H9 (cell line): Measurements from ENCODE around the gene RAD50. TPM values are rescaled to one million over a fixed set of nuclear protein-coding genes. Genes with fewer than 3 reads are reported as not detected.

Experiments used
- DNase-seq: peaks from one replicate; pipeline ENCODE4 v3.0.0-alpha.2; 2017
- H2AFZ ChIP-seq: one replicate; pipeline ENCODE4 v1.6.1; 2013; ENCODE audit warnings: mild to moderate bottlenecking, low read length, control low read depth, moderate library complexity
- H2AK5ac ChIP-seq: 2 replicates; pipeline ENCODE4 v1.6.1; 2013; ENCODE audit warnings: low read length, control low read depth, mixed read lengths; ENCODE audit not compliant: insufficient read length
- H2BK120ac ChIP-seq: one replicate; pipeline ENCODE4 v1.6.1; 2013; ENCODE audit warnings: low read depth, mild to moderate bottlenecking, low read length, control low read depth, inconsistent platforms; ENCODE audit not compliant: poor library complexity, severe bottlenecking
- H2BK12ac ChIP-seq: 2 replicates; pipeline ENCODE4 v1.6.1; 2013; ENCODE audit warnings: low read length, control low read depth, mixed read lengths, low read depth; ENCODE audit not compliant: insufficient read length
- H2BK15ac ChIP-seq: 2 replicates; pipeline ENCODE4 v1.6.1; 2013; ENCODE audit warnings: low read depth, low read length, control low read depth
- H2BK20ac ChIP-seq: one replicate; pipeline ENCODE4 v1.6.1; 2013; ENCODE audit warnings: low read depth, mild to moderate bottlenecking, low read length, control low read depth, inconsistent platforms; ENCODE audit not compliant: poor library complexity, severe bottlenecking
- H2BK5ac ChIP-seq: 2 replicates; pipeline ENCODE4 v1.6.1; 2013; ENCODE audit warnings: low read length, control low read depth, mixed read lengths; ENCODE audit not compliant: insufficient read length
- H3K14ac ChIP-seq: 2 replicates; pipeline ENCODE4 v1.6.1; 2013; ENCODE audit warnings: low read length, control low read depth; ENCODE audit not compliant: insufficient read depth
- H3K18ac ChIP-seq: 2 replicates; pipeline ENCODE4 v1.6.1; 2013; ENCODE audit warnings: low read depth, mild to moderate bottlenecking, mixed read lengths, low read length, control low read depth; ENCODE audit not compliant: insufficient read length
- H3K23ac ChIP-seq: 2 replicates; pipeline ENCODE4 v1.6.1; 2013; ENCODE audit warnings: low read length, control low read depth, mixed read lengths, low read depth; ENCODE audit not compliant: insufficient read length
- H3K23me2 ChIP-seq: 2 replicates; pipeline ENCODE4 v1.6.1; 2013; ENCODE audit warnings: low read depth, mild to moderate bottlenecking, mixed read lengths, low read length, control low read depth; ENCODE audit not compliant: insufficient read length, poor library complexity, severe bottlenecking
- H3K27ac ChIP-seq: 2 replicates; pipeline ENCODE4 v1.5.1; 2013; ENCODE audit warnings: low read length, control low read depth, mixed read lengths, low read depth; ENCODE audit not compliant: insufficient read length
- H3K27me3 ChIP-seq: 2 replicates; pipeline ENCODE4 v1.6.1; 2013; ENCODE audit warnings: low read length, control low read depth, inconsistent platforms; ENCODE audit not compliant: insufficient read depth
- H3K4ac ChIP-seq: 2 replicates; pipeline ENCODE4 v1.6.1; 2013; ENCODE audit warnings: low read depth, mild to moderate bottlenecking, control low read depth, inconsistent platforms, low read length, moderate library complexity
- H3K4me1 ChIP-seq: 2 replicates; pipeline ENCODE4 v1.6.1; 2013; ENCODE audit warnings: low read length, control low read depth, inconsistent platforms; ENCODE audit not compliant: insufficient read depth
- H3K4me2 ChIP-seq: 2 replicates; pipeline ENCODE4 v1.6.1; 2013; ENCODE audit warnings: low read length, control low read depth, mixed read lengths; ENCODE audit not compliant: insufficient read length, insufficient read depth
- H3K56ac ChIP-seq: 2 replicates; pipeline ENCODE4 v1.6.1; 2013; ENCODE audit warnings: low read depth, mild to moderate bottlenecking, mixed read lengths, low read length, control low read depth; ENCODE audit not compliant: insufficient read length
- H3K79me1 ChIP-seq: 2 replicates; pipeline ENCODE4 v1.6.1; 2013; ENCODE audit warnings: low read depth, mild to moderate bottlenecking, moderate library complexity, low read length, control low read depth, inconsistent platforms; ENCODE audit not compliant: insufficient read depth, poor library complexity, severe bottlenecking
- H3K79me2 ChIP-seq: 2 replicates; pipeline ENCODE4 v1.6.1; 2013; ENCODE audit warnings: low read length, control low read depth, inconsistent platforms; ENCODE audit not compliant: insufficient read depth
- H3K9ac ChIP-seq: 2 replicates; pipeline ENCODE4 v1.6.1; 2013; ENCODE audit warnings: low read length, control low read depth, mixed read lengths; ENCODE audit not compliant: insufficient read length; ENCODE audit errors: extremely low read depth
- H3K9me3 ChIP-seq: one replicate; pipeline ENCODE4 v1.6.1; 2013; ENCODE audit warnings: low read depth, low read length, inconsistent platforms; ENCODE audit not compliant: control insufficient read depth
- H3T11ph ChIP-seq: one replicate; pipeline ENCODE4 v1.6.1; 2013; ENCODE audit warnings: mild to moderate bottlenecking, low read length, control low read depth, inconsistent platforms
- H4K20me1 ChIP-seq: one replicate; pipeline ENCODE4 v1.6.1; 2013; ENCODE audit not compliant: control insufficient read depth, insufficient read length, insufficient read depth
- H4K5ac ChIP-seq: 2 replicates; pipeline ENCODE4 v1.6.1; 2013; ENCODE audit warnings: low read depth, mild to moderate bottlenecking, mixed read lengths, low read length, control low read depth; ENCODE audit not compliant: insufficient read length
- H4K8ac ChIP-seq: replicated peaks from 2 replicates; pipeline ENCODE4 v1.6.1; 2013; ENCODE audit warnings: low read length, control low read depth, mixed read lengths, low read depth; ENCODE audit not compliant: insufficient read length
- H4K91ac ChIP-seq: 2 replicates; pipeline ENCODE4 v1.6.1; 2013; ENCODE audit warnings: low read depth, mild to moderate bottlenecking, moderate library complexity, mixed read lengths, low read length, control low read depth; ENCODE audit not compliant: insufficient read length
- H3K27ac Mint-ChIP-seq, 3 experiments: 2 replicates in 2 of 3; 3 replicates in 1 of 3; pipeline ENCODE4 v1.8.0; 2020 to 2021; ENCODE audit warnings: mixed read lengths in 3 of 3, mild to moderate bottlenecking in 1 of 3, moderate library complexity in 1 of 3
- H3K27me3 Mint-ChIP-seq: 2 replicates; pipeline ENCODE4 v1.8.0; 2021; ENCODE audit warnings: low read depth, mild to moderate bottlenecking, moderate library complexity, mixed read lengths
- H3K36me3 Mint-ChIP-seq, 3 experiments: 2 replicates in 2 of 3; 3 replicates in 1 of 3; pipeline ENCODE4 v1.8.0; 2020 to 2021; ENCODE audit warnings: low read depth in 3 of 3, mixed read lengths in 3 of 3; ENCODE audit not compliant: insufficient read depth in 1 of 3
- H3K4me1 Mint-ChIP-seq, 2 experiments: 2 replicates each; pipeline ENCODE4 v1.8.0; 2020; ENCODE audit warnings: mixed read lengths in 2 of 2
- H3K4me3 Mint-ChIP-seq, 2 experiments: 2 replicates in 1 of 2; 3 replicates in 1 of 2; pipeline ENCODE4 v1.8.0; 2020 to 2021; ENCODE audit warnings: mild to moderate bottlenecking in 2 of 2, mixed read lengths in 2 of 2, moderate library complexity in 1 of 2
- H3K9me3 Mint-ChIP-seq, 2 experiments: 2 replicates in 1 of 2; 3 replicates in 1 of 2; pipeline ENCODE4 v1.8.0; 2020; ENCODE audit warnings: mild to moderate bottlenecking in 2 of 2, mixed read lengths in 2 of 2, moderate library complexity in 1 of 2
- WGBS: extraction: QIAGEN DNeasy Blood & Tissue Kit; methylation state at CpG from one replicate; pipeline ENCODE4 v1.1.7; 2013; ENCODE audit warnings: missing lambda C conversion rate, low lambda C conversion rate, mixed read lengths; ENCODE audit not compliant: insufficient read length; ENCODE audit errors: extremely low coverage; 5-methylcytosine and 5-hydroxymethylcytosine counted together
- total RNA-seq: library from RNA; stranded (reverse); gene quantifications from 2 replicates; pipeline ENCODE4 v1.2.1, GENCODE V29; 2021
- TF ChIP-seq, protein P1 (sequence below): fragments of 200-600 bp; sonication (generic); conservative IDR thresholded peaks from 3 replicates; pipeline ENCODE4 v1.8.0; 2021; ENCODE audit warnings: antibody characterized with exemption, mild to moderate bottlenecking

RAD50 gene
- total RNA-seq, 1 experiment from 2014 or later = 46.1 TPM

DNA sequence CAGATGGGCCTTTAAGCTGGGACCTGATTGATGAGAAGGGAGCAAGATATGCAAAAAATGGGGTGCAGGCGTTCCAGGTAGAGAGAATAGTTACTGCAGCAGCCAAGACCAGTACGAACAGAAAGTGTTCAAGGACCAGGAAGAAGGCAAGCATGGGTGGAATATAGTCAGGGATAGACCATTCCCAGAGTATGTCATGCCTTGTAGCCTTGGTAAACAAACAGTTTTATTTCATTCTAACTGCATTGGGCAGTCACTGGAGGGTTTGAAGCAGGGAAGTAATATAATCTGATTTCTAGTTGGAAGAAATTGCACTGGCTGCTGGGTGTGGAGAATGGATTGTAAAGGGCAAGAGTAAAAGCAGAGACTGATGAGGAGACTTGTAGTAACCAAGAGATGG lies 70.7 kb downstream of the RAD50 start:
- no peak overlapping the region for H3K18ac ChIP-seq
- H3K56ac ChIP-seq = no peak overlapping the region
- TF ChIP-seq, protein P1, sequence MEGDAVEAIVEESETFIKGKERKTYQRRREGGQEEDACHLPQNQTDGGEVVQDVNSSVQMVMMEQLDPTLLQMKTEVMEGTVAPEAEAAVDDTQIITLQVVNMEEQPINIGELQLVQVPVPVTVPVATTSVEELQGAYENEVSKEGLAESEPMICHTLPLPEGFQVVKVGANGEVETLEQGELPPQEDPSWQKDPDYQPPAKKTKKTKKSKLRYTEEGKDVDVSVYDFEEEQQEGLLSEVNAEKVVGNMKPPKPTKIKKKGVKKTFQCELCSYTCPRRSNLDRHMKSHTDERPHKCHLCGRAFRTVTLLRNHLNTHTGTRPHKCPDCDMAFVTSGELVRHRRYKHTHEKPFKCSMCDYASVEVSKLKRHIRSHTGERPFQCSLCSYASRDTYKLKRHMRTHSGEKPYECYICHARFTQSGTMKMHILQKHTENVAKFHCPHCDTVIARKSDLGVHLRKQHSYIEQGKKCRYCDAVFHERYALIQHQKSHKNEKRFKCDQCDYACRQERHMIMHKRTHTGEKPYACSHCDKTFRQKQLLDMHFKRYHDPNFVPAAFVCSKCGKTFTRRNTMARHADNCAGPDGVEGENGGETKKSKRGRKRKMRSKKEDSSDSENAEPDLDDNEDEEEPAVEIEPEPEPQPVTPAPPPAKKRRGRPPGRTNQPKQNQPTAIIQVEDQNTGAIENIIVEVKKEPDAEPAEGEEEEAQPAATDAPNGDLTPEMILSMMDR = no peak
- peaks cover 1 to 31% (median 23%) of the 10 kb centered on the region in 3 experiments; a peak in 5 of 7 replicates for H3K36me3 Mint-ChIP-seq
- no peak overlapping the region for H4K91ac ChIP-seq
- H3K79me1 ChIP-seq = no peaks in the 10 kb centered on the region
- H2AFZ ChIP-seq = no peak overlapping the region
- H3K4me2 ChIP-seq = no peak overlapping the region
- H3K4me1 ChIP-seq = no peaks in the 10 kb centered on the region
- H4K20me1 ChIP-seq = no peaks in the 10 kb centered on the region
- no peak overlapping the region for H3T11ph ChIP-seq
- H3K27me3 ChIP-seq = no peaks in the 10 kb centered on the region
- H3K4me3 Mint-ChIP-seq = no peak overlapping the region
- no peaks in the 10 kb centered on the region for H3K9me3 Mint-ChIP-seq
- no peak overlapping the region for H2BK5ac ChIP-seq
- H3K4me1 Mint-ChIP-seq = no peaks in the 10 kb centered on the region
- no peak overlapping the region for H2BK15ac ChIP-seq
- no peak overlapping the region for H3K14ac ChIP-seq
- no peak overlapping the region for H4K5ac ChIP-seq
- no peak overlapping the region for H3K27ac ChIP-seq
- no peak overlapping the region; a peak in 1 of 7 replicates for H3K27ac Mint-ChIP-seq
- H2BK12ac ChIP-seq = no peak overlapping the region
- H4K8ac ChIP-seq = no peak overlapping the region
- H3K9ac ChIP-seq = no peak overlapping the region
- no peak overlapping the region for H2BK20ac ChIP-seq
- H3K9me3 ChIP-seq = no peaks in the 10 kb centered on the region
- WGBS = no CpG with 5 or more reads among the region's 2 CpGs
- H3K79me2 ChIP-seq = no peaks in the 10 kb centered on the region
- H3K27me3 Mint-ChIP-seq = no peaks in the 10 kb centered on the region
- no peak overlapping the region for H2BK120ac ChIP-seq
- DNase-seq = no peak
- H2AK5ac ChIP-seq = no peak overlapping the region
- no peak overlapping the region for H3K4ac ChIP-seq
- H3K23ac ChIP-seq = no peak overlapping the region
- H3K23me2 ChIP-seq = no peaks in the 10 kb centered on the region
